ENCODE results near the gene KDM4B. TPM values are rescaled to one million over a fixed set of nuclear protein-coding genes. Genes with fewer than 3 reads are reported as not detected.

The KDM4B gene
- total and polyA plus RNA-seq, 7 donors = 9.3 to 45.9 (median 29.5) TPM

DNA sequence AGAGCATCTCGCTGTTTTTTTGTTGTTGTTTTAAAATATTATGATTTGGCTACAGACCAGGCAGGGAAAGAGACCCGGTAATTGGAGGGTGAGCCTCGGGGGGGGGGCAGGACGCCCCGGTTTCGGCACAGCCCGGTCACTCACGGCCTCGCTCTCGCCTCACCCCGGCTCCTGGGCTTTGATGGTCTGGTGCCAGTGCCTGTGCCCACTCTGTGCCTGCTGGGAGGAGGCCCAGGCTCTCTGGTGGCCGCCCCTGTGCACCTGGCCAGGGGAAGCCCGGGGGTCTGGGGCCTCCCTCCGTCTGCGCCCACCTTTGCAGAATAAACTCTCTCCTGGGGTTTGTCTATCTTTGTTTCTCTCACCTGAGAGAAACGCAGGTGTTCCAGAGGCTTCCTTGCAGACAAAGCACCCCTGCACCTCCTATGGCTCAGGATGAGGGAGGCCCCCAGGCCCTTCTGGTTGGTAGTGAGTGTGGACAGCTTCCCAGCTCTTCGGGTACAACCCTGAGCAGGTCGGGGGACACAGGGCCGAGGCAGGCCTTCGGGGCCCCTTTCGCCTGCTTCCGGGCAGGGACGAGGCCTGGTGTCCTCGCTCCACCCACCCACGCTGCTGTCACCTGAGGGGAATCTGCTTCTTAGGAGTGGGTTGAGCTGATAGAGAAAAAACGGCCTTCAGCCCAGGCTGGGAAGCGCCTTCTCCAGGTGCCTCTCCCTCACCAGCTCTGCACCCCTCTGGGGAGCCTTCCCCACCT lies 183.3 kb downstream of the KDM4B start:
- DNase-seq (no peak), ATAC-seq (no peak)
- H3K9me3 ChIP-seq = no peaks in the 10 kb centered on the region
- intact Hi-C loops (cut with DNase I) = loop anchor here in 1 of 2 donors (5.0 kb wide), 1 partner anchor 105 kb away; no protein-coding TSS in a partner anchor
- no peaks in the 10 kb centered on the region for H3K27me3 ChIP-seq (ENCODE audit: insufficient read depth in 3 of 3, low read length in 2 of 3)
- H3K4me1 ChIP-seq = peaks cover 22% of the 10 kb centered on the region
- H3K36me3 ChIP-seq (ENCODE audit: insufficient read depth in 1 of 2, low read depth in 1 of 2) = peaks cover 0 to 40% of the 10 kb centered on the region in 2 donors
- 94 to 96% (median 94%) methylated on average over 27 of the region's 27 CpGs for WGBS, 3 donors
- H3K4me3 ChIP-seq = no peak overlapping the region
- TF ChIP-seq, protein P1, sequence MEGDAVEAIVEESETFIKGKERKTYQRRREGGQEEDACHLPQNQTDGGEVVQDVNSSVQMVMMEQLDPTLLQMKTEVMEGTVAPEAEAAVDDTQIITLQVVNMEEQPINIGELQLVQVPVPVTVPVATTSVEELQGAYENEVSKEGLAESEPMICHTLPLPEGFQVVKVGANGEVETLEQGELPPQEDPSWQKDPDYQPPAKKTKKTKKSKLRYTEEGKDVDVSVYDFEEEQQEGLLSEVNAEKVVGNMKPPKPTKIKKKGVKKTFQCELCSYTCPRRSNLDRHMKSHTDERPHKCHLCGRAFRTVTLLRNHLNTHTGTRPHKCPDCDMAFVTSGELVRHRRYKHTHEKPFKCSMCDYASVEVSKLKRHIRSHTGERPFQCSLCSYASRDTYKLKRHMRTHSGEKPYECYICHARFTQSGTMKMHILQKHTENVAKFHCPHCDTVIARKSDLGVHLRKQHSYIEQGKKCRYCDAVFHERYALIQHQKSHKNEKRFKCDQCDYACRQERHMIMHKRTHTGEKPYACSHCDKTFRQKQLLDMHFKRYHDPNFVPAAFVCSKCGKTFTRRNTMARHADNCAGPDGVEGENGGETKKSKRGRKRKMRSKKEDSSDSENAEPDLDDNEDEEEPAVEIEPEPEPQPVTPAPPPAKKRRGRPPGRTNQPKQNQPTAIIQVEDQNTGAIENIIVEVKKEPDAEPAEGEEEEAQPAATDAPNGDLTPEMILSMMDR (IDR thresholded peaks at IDR 0.05) = no peak
- no peak overlapping the region for H3K27ac ChIP-seq

DNA sequence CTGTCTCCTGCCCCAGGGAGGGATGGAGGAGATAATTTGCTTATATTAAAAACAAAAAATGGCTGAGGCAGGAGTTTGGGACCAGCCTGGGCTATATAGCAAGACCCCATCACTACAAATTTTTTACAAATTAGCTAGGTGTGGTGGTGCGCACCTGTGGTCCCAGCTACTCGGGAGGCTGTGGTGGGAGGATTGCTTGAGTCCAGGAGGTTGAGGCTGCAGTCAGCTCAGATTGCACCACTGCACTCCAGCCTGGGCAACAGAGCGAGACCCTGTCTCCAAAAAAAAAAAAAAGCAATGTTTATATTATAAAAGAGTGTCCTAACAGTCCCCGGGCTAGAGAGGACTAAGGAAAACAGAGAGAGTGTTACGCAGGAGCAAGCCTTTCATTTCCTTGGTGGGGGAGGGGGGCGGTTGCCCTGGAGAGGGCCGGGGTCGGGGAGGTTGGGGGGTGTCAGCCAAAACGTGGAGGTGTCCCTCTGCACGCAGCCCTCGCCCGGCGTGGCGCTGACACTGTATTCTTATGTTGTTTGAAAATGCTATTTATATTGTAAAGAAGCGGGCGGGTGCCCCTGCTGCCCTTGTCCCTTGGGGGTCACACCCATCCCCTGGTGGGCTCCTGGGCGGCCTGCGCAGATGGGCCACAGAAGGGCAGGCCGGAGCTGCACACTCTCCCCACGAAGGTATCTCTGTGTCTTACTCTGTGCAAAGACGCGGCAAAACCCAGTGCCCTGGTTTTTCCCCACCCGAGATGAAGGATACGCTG lies 184.0 kb downstream of the KDM4B start:
- H3K27ac ChIP-seq = no peak overlapping the region
- peaks cover 22% of the 10 kb centered on the region for H3K4me1 ChIP-seq
- 92 to 93% (median 93%) methylated on average over 24 of the region's 24 CpGs for WGBS, 3 donors
- H3K27me3 ChIP-seq (ENCODE audit: insufficient read depth in 3 of 3, low read length in 2 of 3) = no peaks in the 10 kb centered on the region
- ATAC-seq = no peak
- intact Hi-C loops (cut with DNase I) = loop anchor here in 1 of 2 donors (5.0 kb wide), 1 partner anchor 106 kb away; no protein-coding TSS in a partner anchor
- H3K9me3 ChIP-seq = no peaks in the 10 kb centered on the region
- no peak overlapping the region for H3K4me3 ChIP-seq
- DNase-seq = no peak
- H3K36me3 ChIP-seq (ENCODE audit: insufficient read depth in 1 of 2, low read depth in 1 of 2) = peaks cover 0 to 36% of the 10 kb centered on the region in 2 donors
- TF ChIP-seq, protein P1 (IDR thresholded peaks at IDR 0.05) = no peak

DNA sequence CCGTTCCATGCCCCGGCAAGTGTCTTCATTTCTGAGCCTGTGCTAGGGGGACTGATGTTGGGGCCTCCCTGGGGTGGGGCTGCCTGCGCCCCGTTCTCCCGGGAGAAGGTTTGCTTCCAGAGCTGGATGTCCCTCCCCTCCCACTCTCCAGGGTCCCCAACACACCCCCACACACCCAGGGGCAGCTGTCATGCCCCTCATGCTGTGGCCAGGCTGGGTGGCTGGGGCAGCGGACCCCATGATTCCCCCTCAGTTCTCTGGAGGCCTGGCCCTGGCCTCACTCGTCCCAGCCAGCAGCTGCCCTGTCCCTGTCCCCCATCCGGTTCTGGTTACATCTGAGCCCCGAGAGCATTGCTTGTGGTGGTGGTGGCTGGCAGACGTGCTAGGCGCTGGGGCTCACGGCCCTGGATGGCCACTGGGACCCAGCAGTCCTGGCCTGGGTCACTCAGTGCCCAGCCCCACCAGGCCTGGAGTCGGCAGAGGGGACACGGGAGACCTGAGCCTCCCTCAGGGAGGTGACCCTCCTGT lies 184.8 kb downstream of the KDM4B start:
- WGBS, 3 donors = 63 to 72% (median 66%) methylated on average over 14 of the region's 14 CpGs
- H3K4me1 ChIP-seq = peaks cover 22% of the 10 kb centered on the region
- TF ChIP-seq, protein P1 (IDR thresholded peaks at IDR 0.05) = no peak
- peaks cover 0 to 33% of the 10 kb centered on the region in 2 donors for H3K36me3 ChIP-seq (ENCODE audit: insufficient read depth in 1 of 2, low read depth in 1 of 2)
- no peak overlapping the region for H3K27ac ChIP-seq
- no peaks in the 10 kb centered on the region for H3K27me3 ChIP-seq (ENCODE audit: insufficient read depth in 3 of 3, low read length in 2 of 3)
- no peaks in the 10 kb centered on the region for H3K9me3 ChIP-seq
- DNase-seq (no peak), ATAC-seq (peak in 1 of 4 donors; percentile 1)
- intact Hi-C loops (cut with DNase I) = loop anchor here in 1 of 2 donors (5.0 kb wide), 1 partner anchor 106 kb away; no protein-coding TSS in a partner anchor
- H3K4me3 ChIP-seq = no peak overlapping the region

DNA sequence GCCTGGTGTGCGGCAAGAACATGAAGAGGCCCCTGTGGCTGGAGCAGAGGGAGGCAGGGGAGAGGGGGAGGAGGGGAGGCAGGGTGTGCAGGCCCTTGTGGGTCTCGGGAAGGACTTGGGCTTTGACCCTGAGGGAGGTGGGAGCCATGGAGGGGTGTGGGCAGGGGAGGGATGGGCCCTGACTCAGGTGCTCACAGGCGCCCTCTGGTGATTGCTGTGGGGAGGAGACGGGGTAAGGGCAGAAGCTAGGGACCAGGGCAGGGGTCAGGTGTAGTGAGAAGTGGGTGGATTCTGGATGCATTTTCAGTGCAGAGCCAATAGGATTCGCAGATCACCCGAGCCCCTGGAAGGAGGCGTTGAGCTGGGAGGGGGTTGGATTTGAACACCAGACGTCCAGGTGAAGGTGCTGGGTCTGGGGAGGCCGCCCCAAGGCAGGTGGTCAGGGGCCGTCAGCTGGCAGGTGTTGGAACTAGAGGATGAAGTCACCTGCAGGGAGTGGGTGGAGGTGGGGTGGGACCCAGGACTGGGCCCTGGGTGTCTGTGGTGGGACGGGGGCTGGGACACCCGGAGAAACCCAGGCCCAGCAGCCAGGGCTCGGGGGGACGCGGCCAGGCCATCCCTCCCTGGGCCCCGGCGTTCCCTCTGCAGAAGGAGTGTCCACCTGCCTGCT lies 185.4 kb downstream of the KDM4B start:
- ATAC-seq (peak in 3 of 4 donors; percentile 42 to 67 (median 65)), DNase-seq (no peak)
- TF ChIP-seq, protein P1 (IDR thresholded peaks at IDR 0.05) = peak; percentile 36
- Histone ChIP-seq H3K4me3 (no peak overlapping the region), H3K27me3 (ENCODE audit: insufficient read depth in 3 of 3, low read length in 2 of 3) (no peaks in the 10 kb centered on the region), H3K36me3 (ENCODE audit: insufficient read depth in 1 of 2, low read depth in 1 of 2) (peaks cover 0 to 27% of the 10 kb centered on the region in 2 donors), H3K9me3 (peaks cover 6% of the 10 kb centered on the region), H3K27ac (no peak overlapping the region), H3K4me1 (peaks cover 22% of the 10 kb centered on the region)
- intact Hi-C loops (cut with DNase I) = loop anchor here in 1 of 2 donors (5.0 kb wide), 1 partner anchor 107 kb away; no protein-coding TSS in a partner anchor
- WGBS, 3 donors = 72 to 78% (median 75%) methylated on average over 17 of the region's 17 CpGs

Data from psoas muscle (tissue), 8 donors.